Bronchial epithelial cell (primary cell): ENCODE results near the gene RAB8A. TPM values are rescaled to one million over a fixed set of nuclear protein-coding genes. Genes with fewer than 3 reads are reported as not detected.

Experiments
- DNase-seq: peaks from one replicate; pipeline ENCODE4 v3.0.0-alpha.2; 2010; ENCODE audit warnings: low read depth
- FAIRE-seq: peaks from 2 replicates; lab custom pipeline; 2011; peaks lifted over from hg19 to GRCh38; lab: Jason Lieb, UNC
- H3K27me3 ChIP-seq: 2 replicates; pipeline ENCODE4 v1.5.1; 2011; ENCODE audit warnings: low read length; ENCODE audit not compliant: control insufficient read depth, insufficient read depth
- H3K36me3 ChIP-seq: 2 replicates; pipeline ENCODE4 v1.5.1; 2011; ENCODE audit warnings: low read length; ENCODE audit not compliant: control insufficient read depth, insufficient read depth
- H3K4me3 ChIP-seq: 2 replicates; pipeline ENCODE4 v1.5.1; 2011; ENCODE audit warnings: mild to moderate bottlenecking, low read depth, low read length, control low read depth
- CTCF ChIP-seq: IDR thresholded peaks from 2 replicates; pipeline ENCODE4 v1.5.1; 2011; ENCODE audit warnings: mild to moderate bottlenecking, moderate library complexity, low read length, control low read depth, inconsistent platforms; ENCODE audit not compliant: insufficient read depth, severe bottlenecking
- total RNA-seq: library from RNA; depleted of rRNA; stranded (reverse); fragments of >200 nt; gene quantifications from 2 replicates; pipeline ENCODE4 v1.2.1, GENCODE V29; 2014

The RAB8A gene
- total RNA-seq, 1 donor from 2014 or later, result 76.6 TPM

DNA sequence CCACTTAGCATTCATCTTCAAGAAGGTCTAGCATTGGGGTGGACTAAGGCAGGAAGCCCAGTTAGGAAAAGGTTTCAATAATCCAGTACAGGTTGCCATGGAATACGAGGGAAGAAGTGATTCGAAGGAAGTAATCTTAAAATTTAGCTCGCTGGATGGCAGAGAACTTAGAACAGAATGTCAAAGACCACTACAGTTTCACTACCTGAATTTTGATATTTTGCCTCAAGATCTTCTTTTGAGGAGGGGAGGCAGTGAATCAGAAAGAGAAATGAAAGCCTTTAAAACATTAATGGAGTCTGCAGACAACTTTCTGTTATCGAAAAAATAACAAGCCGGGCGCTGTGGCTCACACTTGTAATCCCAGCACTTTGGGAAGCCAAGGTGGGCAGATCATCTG lies 7.0 kb upstream of the RAB8A start:
- FAIRE-seq (no peak), DNase-seq (peak; percentile 45)
- Histone ChIP-seq H3K4me3 (no peak overlapping the region), H3K36me3 (peaks cover 2% of the 10 kb centered on the region), H3K27me3 (no peaks in the 10 kb centered on the region)
- TF ChIP-seq CTCF, result no peak

- H3K4me3 ChIP-seq, result no peak overlapping the region
- no peaks in the 10 kb centered on the region for H3K27me3 ChIP-seq
- no peak for TF ChIP-seq CTCF
- DNase-seq (peak; percentile 47), FAIRE-seq (no peak)
- no peaks in the 10 kb centered on the region for H3K36me3 ChIP-seq
Observed at GRCh38 chr19:16106121-16106520, 5.6 kb upstream of the RAB8A start.

- H3K4me3 ChIP-seq, result peak overlapping the region; percentile 95
- no peak for TF ChIP-seq CTCF
- H3K36me3 ChIP-seq, result peaks cover 2% of the 10 kb centered on the region
- DNase-seq, result no peak
- no peak for FAIRE-seq
- H3K27me3 ChIP-seq, result no peaks in the 10 kb centered on the region
Observed at GRCh38 chr19:16111909-16112752, 442 bp downstream of the RAB8A start.

- DNase-seq (no peak), FAIRE-seq (no peak)
- H3K27me3 ChIP-seq, result no peaks in the 10 kb centered on the region
- no peak for TF ChIP-seq CTCF
- peaks cover 2% of the 10 kb centered on the region for H3K36me3 ChIP-seq
- H3K4me3 ChIP-seq, result no peak overlapping the region
Observed at GRCh38 chr19:16112778-16113177, 1.1 kb downstream of the RAB8A start.

DNA sequence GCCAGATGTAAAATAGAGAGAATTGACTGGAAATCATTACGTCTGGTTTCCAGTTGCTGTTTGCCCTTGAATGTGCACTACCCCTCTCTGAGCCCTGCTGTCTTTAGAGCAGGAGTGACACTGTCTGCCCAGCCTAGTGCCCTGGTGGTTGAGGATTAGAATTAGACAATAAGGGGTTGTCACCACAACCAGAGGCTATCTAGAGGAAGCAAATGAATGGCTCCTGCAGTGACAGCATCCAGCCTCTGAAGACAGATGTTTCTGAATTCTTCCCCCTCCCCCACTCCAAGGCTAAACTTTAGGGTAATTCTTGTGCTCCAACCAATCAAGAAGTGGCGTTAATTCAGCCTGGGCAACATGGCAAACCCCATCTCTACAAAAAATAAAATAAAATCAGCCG lies 2.0 kb downstream of the RAB8A start:
- Histone ChIP-seq H3K4me3 (no peak overlapping the region), H3K36me3 (peaks cover 10% of the 10 kb centered on the region), H3K27me3 (no peaks in the 10 kb centered on the region)
- TF ChIP-seq CTCF, result no peak
- FAIRE-seq, result no peak
- no peak for DNase-seq
